SH-SY5Y (cell line): ENCODE data around the gene ZNF528.

ENCODE experiments used
- GATA2 ChIP-seq: IDR thresholded peaks from 2 replicates; pipeline ENCODE4 v1.6.1; 2011; ENCODE audit warnings: mild to moderate bottlenecking, low read depth, low read length
- GATA3 ChIP-seq: IDR thresholded peaks from 2 replicates; pipeline ENCODE4 v1.6.1; 2011; ENCODE audit warnings: low read depth, mild to moderate bottlenecking, low read length, moderate library complexity

DNA sequence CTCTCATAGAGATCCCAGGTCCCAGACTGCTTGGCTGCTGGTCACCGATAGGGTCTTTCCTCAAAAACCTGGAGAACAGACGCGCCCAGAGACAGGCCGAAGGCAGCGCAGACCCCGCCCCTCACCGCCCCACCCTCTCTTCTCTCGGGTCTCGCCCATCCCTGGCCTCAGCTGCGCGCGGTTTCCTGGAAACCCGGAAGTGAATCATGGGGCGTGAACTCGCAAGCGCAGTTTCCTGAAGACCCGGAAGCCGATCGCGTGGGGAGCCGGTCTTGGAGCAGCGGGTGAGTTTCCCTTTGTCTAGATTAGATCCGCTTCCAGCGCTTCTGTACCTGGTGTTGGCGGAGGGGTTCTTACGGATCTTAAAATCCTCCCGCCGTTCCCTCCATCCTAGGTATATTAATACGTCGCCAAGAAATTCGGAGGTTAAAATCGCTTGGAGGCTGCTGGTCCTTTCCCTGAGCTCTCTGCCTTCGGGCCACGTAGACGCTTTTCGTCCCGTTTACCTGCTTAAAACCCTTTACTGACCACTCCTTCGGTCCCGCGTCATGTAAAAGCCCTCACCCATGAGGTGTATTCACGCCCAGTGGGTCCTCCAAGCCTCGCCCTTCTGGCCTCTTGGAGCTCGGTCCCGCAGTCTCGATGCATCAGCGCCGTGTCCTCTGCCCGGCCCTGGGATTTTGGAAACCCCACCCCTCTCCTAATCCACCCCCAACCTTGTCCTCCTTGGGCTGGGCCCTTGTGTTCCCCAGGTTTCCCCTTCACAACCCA, 55.9 kb downstream of the ZNF528 start, which contains the start of gene ZNF578:
- TF ChIP-seq GATA2 (no peak), GATA3 (no peak)
